GM19035 (cell line): ENCODE measurements around the gene GRIK2.
A peak's percentile ranks its signal among the peaks of the same experiment; 100 is the strongest.

ENCODE experiments used
- ATAC-seq: cut with Tn5 transposase; IDR thresholded peaks from one replicate; pipeline ENCODE4 v1.9.1; 2021; ENCODE audit not compliant: unreplicated experiment

The GRIK2 gene

GRCh38 chr6:101776919-101777350 is 383.4 kb downstream of the GRIK2 start:
- ATAC-seq, result no peak

- no peak for ATAC-seq
These were observed 384.1 kb downstream of the GRIK2 start for GRCh38 chr6:101777646-101778045.

GRCh38 chr6:101779051-101779844 is 385.7 kb downstream of the GRIK2 start:
- ATAC-seq, result no peak

- no peak for ATAC-seq
These were observed 389.8 kb downstream of the GRIK2 start for GRCh38 chr6:101783287-101783686.

- no peak for ATAC-seq
These were observed 390.6 kb downstream of the GRIK2 start for GRCh38 chr6:101784094-101784493.

- no peak for ATAC-seq
These were observed 406.0 kb downstream of the GRIK2 start for GRCh38 chr6:101799531-101799930.

GRCh38 chr6:101800598-101800997 is 407.1 kb downstream of the GRIK2 start:
- no peak for ATAC-seq

GRCh38 chr6:101803136-101803535 is 409.6 kb downstream of the GRIK2 start:
- ATAC-seq, result no peak

GRCh38 chr6:101806241-101806640 is 412.7 kb downstream of the GRIK2 start:
- no peak for ATAC-seq

GRCh38 chr6:101811108-101811507 is 417.6 kb downstream of the GRIK2 start:
- no peak for ATAC-seq

GRCh38 chr6:101816716-101817115 is 423.2 kb downstream of the GRIK2 start:
- no peak for ATAC-seq

- ATAC-seq, result no peak
These were observed 424.5 kb downstream of the GRIK2 start for GRCh38 chr6:101818051-101818450.

- ATAC-seq, result no peak
These were observed 431.2 kb downstream of the GRIK2 start for GRCh38 chr6:101824551-101825345.

GRCh38 chr6:101826269-101826668 is 432.8 kb downstream of the GRIK2 start:
- no peak for ATAC-seq

- ATAC-seq, result no peak
These were observed 433.2 kb downstream of the GRIK2 start for GRCh38 chr6:101826678-101827077.

- no peak for ATAC-seq
These were observed 437.1 kb downstream of the GRIK2 start for GRCh38 chr6:101830501-101831031.

GRCh38 chr6:101832371-101832770 is 438.9 kb downstream of the GRIK2 start:
- ATAC-seq, result no peak

- no peak for ATAC-seq
These were observed 446.6 kb downstream of the GRIK2 start for GRCh38 chr6:101840100-101840499.

- peak; percentile 55 for ATAC-seq
These were observed 451.7 kb downstream of the GRIK2 start for GRCh38 chr6:101845172-101845571.

- peak; percentile 94 for ATAC-seq
These were observed 452.1 kb downstream of the GRIK2 start for GRCh38 chr6:101845621-101846020.

- no peak for ATAC-seq
These were observed 454.2 kb downstream of the GRIK2 start for GRCh38 chr6:101847690-101848089.

- no peak for ATAC-seq
These were observed 458.4 kb downstream of the GRIK2 start for GRCh38 chr6:101851911-101852310.
